Measurements from ENCODE around the gene S100A4.
"Not testable (repeated sequence)": the region's sequence is repeated elsewhere in the genome, so short reads cannot be mapped to it uniquely, and the experiment has no call there.

S100A4 gene

GRCh38 chr1:153545067-153546055, at the start of gene S100A4:
TSS of gene S100A4 (minus strand) at chr1:153545806. CDS start at chr1:153544794, 1,012 bp downstream.
- Mint-ChIP-seq H3K4me1 (ENCODE audit: low read depth) (peaks cover 78% of the 10 kb centered on the region), H3K4me3 (peak within 1 kb of the TSS; percentile 93), H3K27ac (peak within 1 kb of the TSS; percentile 96), H3K27me3 (ENCODE audit: low read depth) (no peaks in the 10 kb centered on the region), H3K9me3 (no peaks in the 10 kb centered on the region), H3K36me3 (ENCODE audit: low read depth) (peaks cover 39% of the 10 kb centered on the region)
- DNase-seq (ENCODE audit: low spot score), result peak; percentile 95

- no peaks in the 10 kb centered on the region for H3K9me3 Mint-ChIP-seq
Measured at GRCh38 chr1:153592748-153593147, 47.1 kb upstream of the S100A4 start.

GRCh38 chr1:153588482-153588881, 42.9 kb upstream of the S100A4 start:
- no peak for DNase-seq (ENCODE audit: low spot score)
- no peak overlapping the region for H3K27ac Mint-ChIP-seq
- H3K4me3 Mint-ChIP-seq, result no peak overlapping the region
- no peaks in the 10 kb centered on the region for H3K9me3 Mint-ChIP-seq
- no peaks in the 10 kb centered on the region for H3K36me3 Mint-ChIP-seq (ENCODE audit: low read depth)
- no peaks in the 10 kb centered on the region for H3K4me1 Mint-ChIP-seq (ENCODE audit: low read depth)
- peaks cover 10% of the 10 kb centered on the region for H3K27me3 Mint-ChIP-seq (ENCODE audit: low read depth)

More at GRCh38 chr1:153592748-153593147, 47.1 kb upstream of the S100A4 start:
- no peak overlapping the region for H3K4me3 Mint-ChIP-seq
- H3K27me3 Mint-ChIP-seq (ENCODE audit: low read depth), result peaks cover 3% of the 10 kb centered on the region
- DNase-seq (ENCODE audit: low spot score), result no peak
- H3K4me1 Mint-ChIP-seq (ENCODE audit: low read depth), result peaks cover 8% of the 10 kb centered on the region
- no peaks in the 10 kb centered on the region for H3K36me3 Mint-ChIP-seq (ENCODE audit: low read depth)
- no peak overlapping the region for H3K27ac Mint-ChIP-seq

GRCh38 chr1:153588033-153588432, 42.4 kb upstream of the S100A4 start:
- H3K27me3 Mint-ChIP-seq (ENCODE audit: low read depth); H3K27ac Mint-ChIP-seq; H3K4me1 Mint-ChIP-seq (ENCODE audit: low read depth); H3K4me3 Mint-ChIP-seq; H3K36me3 Mint-ChIP-seq (ENCODE audit: low read depth); H3K9me3 Mint-ChIP-seq; DNase-seq (ENCODE audit: low spot score): not testable (repeated sequence)

GRCh38 chr1:153587314-153587713, 41.7 kb upstream of the S100A4 start:
- Mint-ChIP-seq H3K4me3 (no peak overlapping the region), H3K4me1 (ENCODE audit: low read depth) (no peaks in the 10 kb centered on the region)

GRCh38 chr1:153586347-153586746, 40.7 kb upstream of the S100A4 start:
- no peak overlapping the region for H3K4me3 Mint-ChIP-seq
- no peak overlapping the region for H3K27ac Mint-ChIP-seq
- no peaks in the 10 kb centered on the region for H3K36me3 Mint-ChIP-seq (ENCODE audit: low read depth)
- peaks cover 10% of the 10 kb centered on the region for H3K27me3 Mint-ChIP-seq (ENCODE audit: low read depth)
- DNase-seq (ENCODE audit: low spot score), result no peak
- no peaks in the 10 kb centered on the region for H3K9me3 Mint-ChIP-seq
- no peaks in the 10 kb centered on the region for H3K4me1 Mint-ChIP-seq (ENCODE audit: low read depth)

More at GRCh38 chr1:153587314-153587713, 41.7 kb upstream of the S100A4 start:
- no peak for DNase-seq (ENCODE audit: low spot score)
- Mint-ChIP-seq H3K36me3 (ENCODE audit: low read depth) (no peaks in the 10 kb centered on the region), H3K9me3 (no peaks in the 10 kb centered on the region), H3K27ac (no peak overlapping the region), H3K27me3 (ENCODE audit: low read depth) (peaks cover 10% of the 10 kb centered on the region)

GRCh38 chr1:153585006-153585405, 39.4 kb upstream of the S100A4 start:
- H3K4me3 Mint-ChIP-seq, result no peak overlapping the region
- no peak for DNase-seq (ENCODE audit: low spot score)
- no peaks in the 10 kb centered on the region for H3K36me3 Mint-ChIP-seq (ENCODE audit: low read depth)
- no peaks in the 10 kb centered on the region for H3K9me3 Mint-ChIP-seq
- no peak overlapping the region for H3K27ac Mint-ChIP-seq
- peaks cover 10% of the 10 kb centered on the region for H3K27me3 Mint-ChIP-seq (ENCODE audit: low read depth)
- H3K4me1 Mint-ChIP-seq (ENCODE audit: low read depth), result no peaks in the 10 kb centered on the region

GRCh38 chr1:153583976-153584375, 38.4 kb upstream of the S100A4 start:
- no peak for DNase-seq (ENCODE audit: low spot score)
- H3K27ac Mint-ChIP-seq, result no peak overlapping the region
- H3K36me3 Mint-ChIP-seq (ENCODE audit: low read depth), result no peaks in the 10 kb centered on the region
- H3K4me3 Mint-ChIP-seq, result no peak overlapping the region
- peaks cover 13% of the 10 kb centered on the region for H3K27me3 Mint-ChIP-seq (ENCODE audit: low read depth)
- H3K9me3 Mint-ChIP-seq, result no peaks in the 10 kb centered on the region
- H3K4me1 Mint-ChIP-seq (ENCODE audit: low read depth), result no peaks in the 10 kb centered on the region

GRCh38 chr1:153583514-153583913, 37.9 kb upstream of the S100A4 start:
- not testable (repeated sequence) for H3K36me3 Mint-ChIP-seq (ENCODE audit: low read depth); H3K9me3 Mint-ChIP-seq; H3K27ac Mint-ChIP-seq; DNase-seq (ENCODE audit: low spot score); H3K4me3 Mint-ChIP-seq; H3K4me1 Mint-ChIP-seq (ENCODE audit: low read depth)
- peaks cover 13% of the 10 kb centered on the region for H3K27me3 Mint-ChIP-seq (ENCODE audit: low read depth)

GRCh38 chr1:153582836-153583235, 37.2 kb upstream of the S100A4 start:
- H3K4me1 Mint-ChIP-seq (ENCODE audit: low read depth); H3K36me3 Mint-ChIP-seq (ENCODE audit: low read depth): not testable (repeated sequence)
- peaks cover 20% of the 10 kb centered on the region for H3K27me3 Mint-ChIP-seq (ENCODE audit: low read depth)

GRCh38 chr1:153578936-153579335, 33.3 kb upstream of the S100A4 start:
- peaks cover 19% of the 10 kb centered on the region for H3K27me3 Mint-ChIP-seq (ENCODE audit: low read depth)
- DNase-seq (ENCODE audit: low spot score), result no peak
- no peaks in the 10 kb centered on the region for H3K36me3 Mint-ChIP-seq (ENCODE audit: low read depth)
- H3K27ac Mint-ChIP-seq, result no peak overlapping the region
- H3K4me1 Mint-ChIP-seq (ENCODE audit: low read depth), result peaks cover 3% of the 10 kb centered on the region
- no peaks in the 10 kb centered on the region for H3K9me3 Mint-ChIP-seq
- H3K4me3 Mint-ChIP-seq, result no peak overlapping the region

More at GRCh38 chr1:153582836-153583235, 37.2 kb upstream of the S100A4 start:
- DNase-seq (ENCODE audit: low spot score); H3K9me3 Mint-ChIP-seq; H3K27ac Mint-ChIP-seq; H3K4me3 Mint-ChIP-seq: not testable (repeated sequence)

- no peak overlapping the region for H3K4me3 Mint-ChIP-seq
- peaks cover 3% of the 10 kb centered on the region for H3K4me1 Mint-ChIP-seq (ENCODE audit: low read depth)
- no peak for DNase-seq (ENCODE audit: low spot score)
- H3K27me3 Mint-ChIP-seq (ENCODE audit: low read depth), result peaks cover 19% of the 10 kb centered on the region
- H3K36me3 Mint-ChIP-seq (ENCODE audit: low read depth), result no peaks in the 10 kb centered on the region
- no peak overlapping the region for H3K27ac Mint-ChIP-seq
- H3K9me3 Mint-ChIP-seq, result no peaks in the 10 kb centered on the region
Measured at GRCh38 chr1:153578490-153578889, 32.9 kb upstream of the S100A4 start.

- H3K9me3 Mint-ChIP-seq, result no peaks in the 10 kb centered on the region
- no peak overlapping the region for H3K4me3 Mint-ChIP-seq
- no peaks in the 10 kb centered on the region for H3K36me3 Mint-ChIP-seq (ENCODE audit: low read depth)
- H3K27me3 Mint-ChIP-seq (ENCODE audit: low read depth), result peaks cover 19% of the 10 kb centered on the region
- DNase-seq (ENCODE audit: low spot score), result no peak
- no peak overlapping the region for H3K27ac Mint-ChIP-seq
- peaks cover 7% of the 10 kb centered on the region for H3K4me1 Mint-ChIP-seq (ENCODE audit: low read depth)
Measured at GRCh38 chr1:153577624-153578051, 32.0 kb upstream of the S100A4 start.

- Mint-ChIP-seq H3K9me3 (no peaks in the 10 kb centered on the region), H3K4me3 (no peak overlapping the region), H3K4me1 (ENCODE audit: low read depth) (peaks cover 10% of the 10 kb centered on the region), H3K27me3 (ENCODE audit: low read depth) (peaks cover 19% of the 10 kb centered on the region), H3K27ac (no peak overlapping the region), H3K36me3 (ENCODE audit: low read depth) (no peaks in the 10 kb centered on the region)
- no peak for DNase-seq (ENCODE audit: low spot score)
Measured at GRCh38 chr1:153577138-153577537, 31.5 kb upstream of the S100A4 start.

Data from T-helper 2 cell treated with Interferon-gamma antibody and Interleukin-4, amounts not matched to agents 5 μg/mL and 100 μg/mL, for 36 hours (primary cell).